T-helper 1 cell (primary cell): Measurements from ENCODE around the gene TMX4.
A peak's percentile ranks its signal among the peaks of the same experiment; 100 is the strongest.

Experiments
- DNase-seq, 5 donors: peaks; one replicate each; pipeline ENCODE4 v3.0.0-alpha.2; 2012 to 2020

Gene TMX4

DNA sequence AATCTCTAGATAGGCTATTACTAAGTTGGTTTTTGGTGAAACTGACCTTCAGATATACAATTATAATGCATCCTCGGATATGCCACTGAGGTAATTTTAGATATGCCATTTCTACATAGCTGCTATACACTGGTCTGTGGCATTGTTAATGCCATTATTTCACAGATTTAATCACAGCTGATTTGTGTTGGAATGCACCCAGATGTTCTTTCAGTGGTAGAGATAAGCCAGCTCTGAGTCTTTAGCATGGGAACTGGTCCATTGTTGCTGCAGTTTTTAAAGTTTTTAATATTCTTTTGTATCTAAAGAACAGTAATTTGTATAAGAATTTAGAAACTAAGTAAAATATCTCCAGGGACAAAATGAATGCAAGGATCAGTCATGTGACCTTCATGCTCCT is 6.8 kb downstream of the TMX4 start:
- DNase-seq = no peak

DNA sequence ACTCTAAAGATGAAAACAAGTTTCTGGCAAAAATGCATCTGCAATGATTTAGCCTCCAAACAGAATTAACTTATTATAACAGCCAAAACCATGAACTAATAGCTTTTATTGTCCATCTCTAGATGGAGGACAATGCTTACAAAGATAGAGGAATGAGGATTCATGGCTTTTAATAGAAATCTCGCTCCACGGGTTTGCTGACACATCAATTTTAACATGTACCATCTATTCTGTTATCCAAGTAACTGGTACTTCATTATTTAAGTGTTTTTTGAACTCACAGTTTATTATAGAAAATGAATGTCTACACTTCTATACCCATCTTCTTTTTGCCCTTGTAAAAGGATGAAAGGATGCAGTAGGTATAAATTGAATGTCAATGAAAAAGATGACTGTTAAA is 10.8 kb downstream of the TMX4 start:
- no peak for DNase-seq

DNA sequence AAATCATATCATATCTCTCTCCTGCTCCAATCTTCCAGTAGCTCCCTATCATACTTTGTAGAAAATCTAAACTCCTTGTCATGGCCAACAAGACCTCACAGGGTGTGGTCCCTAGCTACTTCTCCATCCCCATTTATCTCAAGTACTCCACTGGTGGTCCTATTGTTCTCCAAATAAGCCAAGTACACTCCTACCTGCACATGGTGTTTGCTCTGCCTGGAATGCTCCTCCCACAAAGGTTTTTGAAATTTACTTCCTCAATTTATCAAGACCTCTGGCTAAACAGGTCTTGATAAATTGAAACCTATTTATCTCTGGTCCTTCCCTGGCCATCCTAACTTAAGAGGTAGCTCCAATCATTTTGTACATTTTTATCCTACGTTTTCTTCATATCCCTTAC is 12.1 kb downstream of the TMX4 start:
- DNase-seq = no peak

DNA sequence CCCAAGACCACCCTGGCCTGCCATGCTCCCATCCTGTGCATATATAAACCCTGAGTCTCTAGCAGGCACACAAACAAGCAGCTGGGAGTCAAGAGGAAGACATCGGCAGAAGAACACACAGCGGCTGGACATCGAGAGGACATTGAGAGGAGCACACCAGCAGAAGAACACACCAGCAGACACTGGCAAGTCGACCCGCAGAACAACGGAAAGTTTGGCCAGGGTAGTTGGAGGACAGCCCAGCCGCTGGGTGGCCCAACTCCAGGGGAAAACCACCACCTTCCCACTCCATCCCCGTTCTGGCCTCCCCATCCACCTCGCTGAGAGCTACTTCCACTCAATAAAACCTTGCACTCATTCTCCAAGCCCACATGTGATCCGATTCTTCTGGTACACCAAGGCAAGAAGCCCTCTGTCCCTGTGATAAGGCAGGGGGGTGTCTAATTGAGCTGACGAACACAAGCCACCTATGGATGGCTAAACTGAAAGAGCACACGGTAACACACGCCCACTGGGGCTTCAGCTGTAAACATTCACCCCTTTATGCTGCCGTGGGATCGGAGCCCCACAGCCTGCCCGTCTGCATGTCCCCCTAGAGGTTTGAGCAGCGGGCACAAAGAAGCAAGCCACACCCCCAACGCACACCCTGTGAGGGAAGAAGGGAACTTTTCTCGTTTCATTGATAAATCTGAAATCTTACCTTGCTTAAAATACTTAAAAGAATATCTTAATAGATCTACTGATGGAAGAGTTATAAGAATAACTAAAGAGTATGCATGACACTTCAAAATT is 13.8 kb downstream of the TMX4 start:
- DNase-seq = no peak

DNA sequence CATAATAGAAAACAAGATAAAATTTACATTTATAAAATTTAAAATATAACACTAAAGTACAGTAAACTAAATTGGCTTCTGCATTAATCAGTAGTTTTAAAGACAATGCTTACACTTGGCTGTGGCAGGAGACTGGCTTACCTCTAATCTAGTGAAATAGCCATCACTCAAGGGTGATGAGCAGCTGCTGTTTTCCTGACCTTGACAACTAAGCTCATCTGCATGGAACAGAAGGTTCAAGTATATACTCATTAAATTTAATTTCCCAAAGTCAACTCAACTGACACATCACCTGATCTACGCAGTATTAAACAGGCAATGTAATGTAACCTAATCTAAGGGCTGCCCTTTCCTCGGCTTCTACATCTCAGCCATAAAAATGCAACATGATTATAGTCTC is 14.5 kb downstream of the TMX4 start:
- no peak for DNase-seq

DNA sequence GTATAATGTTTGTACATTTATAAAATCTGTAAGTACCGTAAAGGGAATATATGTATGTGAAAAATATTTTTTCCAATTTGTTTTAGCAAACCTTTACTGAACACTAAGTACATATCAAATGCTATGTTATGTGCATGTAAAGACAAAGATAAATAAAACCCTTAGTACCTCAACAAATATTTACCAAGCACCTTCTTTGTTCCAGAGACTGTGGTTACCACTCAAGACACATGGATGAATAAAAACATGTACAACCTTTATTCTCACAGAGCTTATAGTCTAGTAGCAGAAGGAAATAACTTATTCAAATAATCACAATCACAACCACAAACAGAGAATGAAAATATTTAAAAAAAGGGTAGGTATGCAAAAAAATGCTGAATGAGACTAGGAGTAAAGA is 17.5 kb downstream of the TMX4 start:
- no peak for DNase-seq

DNA sequence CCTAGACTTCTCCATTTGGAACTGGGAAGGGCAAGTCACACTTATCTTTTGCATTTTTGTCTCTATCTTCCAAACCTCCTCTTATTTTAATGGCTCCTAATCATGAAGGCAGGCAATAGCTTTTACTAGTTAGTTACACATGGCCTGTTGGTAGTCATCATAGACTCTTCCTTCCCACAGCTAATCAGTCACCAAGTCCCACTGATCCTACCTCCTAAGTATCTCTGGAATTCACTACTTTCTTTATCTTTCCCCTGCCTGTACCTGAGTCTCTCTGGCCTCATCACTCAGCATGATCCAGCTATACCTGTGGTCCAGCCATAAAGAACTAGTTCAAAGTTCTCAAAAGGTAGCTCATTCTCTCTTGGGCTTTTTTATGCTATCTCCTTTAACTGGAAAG is 18.8 kb downstream of the TMX4 start:
- no peak for DNase-seq

DNA sequence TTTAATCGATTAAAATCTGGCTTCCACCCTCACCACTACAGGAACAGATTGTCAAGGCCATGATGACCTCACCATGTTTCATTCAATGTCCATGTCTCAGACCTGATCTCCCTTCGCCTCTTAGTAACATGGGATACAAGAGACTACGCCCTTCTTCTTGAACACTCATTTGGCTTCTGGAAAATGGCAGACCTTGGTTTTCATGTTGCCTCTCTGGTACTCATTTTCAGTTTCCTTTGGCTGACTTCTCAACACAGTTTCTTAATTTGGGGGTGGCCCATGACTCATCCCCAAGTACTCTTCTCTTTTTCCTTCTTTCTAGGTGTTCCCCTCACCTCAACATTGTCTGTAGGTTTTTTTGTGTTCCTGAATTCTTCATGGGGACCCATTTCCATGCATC is 22.7 kb downstream of the TMX4 start:
- no peak for DNase-seq

DNA sequence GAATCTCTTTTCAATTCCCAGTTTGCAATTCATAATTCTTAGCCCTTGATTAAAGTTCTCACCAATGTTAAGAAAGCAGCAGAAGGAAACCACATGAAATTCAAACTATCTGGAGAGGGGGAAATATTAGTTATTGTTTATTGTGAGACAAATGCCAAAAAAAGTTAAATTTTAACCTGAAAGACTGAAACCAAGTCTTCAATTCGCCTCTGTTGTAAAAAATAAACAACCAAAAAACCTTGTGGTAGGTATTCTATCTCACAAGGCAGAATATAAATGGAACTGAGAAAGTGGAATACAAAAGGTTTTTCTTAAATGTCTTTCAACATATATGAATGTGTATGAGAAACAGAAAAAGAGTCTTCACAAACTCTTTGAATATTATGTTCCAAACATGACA is 24.8 kb downstream of the TMX4 start:
- no peak for DNase-seq

DNA sequence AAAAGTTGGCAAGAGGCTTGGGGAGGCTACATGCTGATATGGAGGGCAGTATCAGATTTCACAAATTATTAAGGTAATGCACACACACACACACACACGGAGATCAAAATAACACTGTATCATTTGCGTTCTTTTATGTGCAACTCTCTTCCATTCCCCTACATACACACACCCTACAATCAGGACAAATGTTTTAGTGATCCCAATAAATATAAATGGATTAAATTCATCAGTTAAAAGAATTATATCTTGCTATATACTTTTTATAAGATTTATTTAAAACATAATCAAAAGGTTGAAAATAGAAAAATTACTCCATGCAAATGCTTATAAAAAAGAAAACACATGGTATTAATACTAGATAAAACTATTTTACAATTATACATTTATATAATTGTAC is 25.9 kb downstream of the TMX4 start:
- no peak for DNase-seq

DNA sequence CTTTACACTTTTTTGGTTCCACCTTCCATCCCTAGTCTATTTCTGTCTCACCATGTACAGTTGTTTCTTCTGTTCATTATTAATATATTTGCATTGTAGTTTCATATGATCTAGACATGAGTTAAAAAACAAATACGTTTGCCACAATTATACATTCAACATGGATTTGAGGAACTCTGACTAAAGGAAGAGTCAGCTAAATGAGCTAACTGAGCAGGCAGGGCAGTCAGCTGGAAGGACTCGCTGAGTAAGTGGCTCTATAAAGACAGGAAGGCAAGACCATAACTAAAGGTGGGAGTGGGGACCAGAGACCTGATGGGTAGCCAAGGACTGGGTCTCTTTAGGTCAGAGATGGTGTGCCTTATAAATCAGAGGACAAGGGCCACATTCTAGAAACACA is 26.3 kb downstream of the TMX4 start:
- DNase-seq = no peak

DNA sequence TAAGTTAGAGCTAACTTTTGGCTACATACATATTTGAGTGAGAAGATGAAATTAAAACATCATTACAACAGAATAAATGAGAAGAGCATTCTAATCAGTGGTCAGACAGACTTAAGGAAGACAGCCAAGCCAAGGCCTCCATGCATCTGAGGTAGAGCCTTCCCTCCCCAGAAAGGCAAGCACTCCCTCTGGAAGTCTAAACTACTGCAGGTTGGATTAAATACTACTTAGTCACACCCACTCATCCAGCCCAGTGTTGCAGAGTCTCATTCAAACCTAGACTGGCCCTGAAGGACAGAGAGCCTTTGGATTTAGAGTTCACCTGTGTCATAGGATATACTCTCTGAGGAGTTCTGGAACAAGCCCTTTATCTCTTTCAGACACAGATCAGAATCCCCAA is 29.2 kb downstream of the TMX4 start:
- no peak for DNase-seq

DNA sequence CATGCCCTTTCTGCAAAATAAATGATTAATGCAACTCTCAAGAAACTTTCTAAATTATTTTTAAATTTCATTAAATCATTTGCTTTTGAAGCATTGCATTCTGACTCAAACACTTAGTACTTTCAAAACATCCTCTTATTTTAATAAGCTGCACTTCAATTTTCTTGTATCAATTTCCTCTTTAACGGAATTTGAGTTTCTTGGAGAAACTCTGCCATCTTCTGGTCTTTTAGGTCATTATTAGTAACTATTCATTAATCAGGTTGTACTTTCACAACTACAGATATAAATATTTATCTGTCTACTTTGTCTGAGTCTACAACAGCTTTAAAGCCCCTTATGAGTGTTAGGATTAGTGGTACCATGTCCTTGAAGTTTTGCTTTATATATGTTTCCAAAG is 30.2 kb downstream of the TMX4 start:
- no peak for DNase-seq

DNA sequence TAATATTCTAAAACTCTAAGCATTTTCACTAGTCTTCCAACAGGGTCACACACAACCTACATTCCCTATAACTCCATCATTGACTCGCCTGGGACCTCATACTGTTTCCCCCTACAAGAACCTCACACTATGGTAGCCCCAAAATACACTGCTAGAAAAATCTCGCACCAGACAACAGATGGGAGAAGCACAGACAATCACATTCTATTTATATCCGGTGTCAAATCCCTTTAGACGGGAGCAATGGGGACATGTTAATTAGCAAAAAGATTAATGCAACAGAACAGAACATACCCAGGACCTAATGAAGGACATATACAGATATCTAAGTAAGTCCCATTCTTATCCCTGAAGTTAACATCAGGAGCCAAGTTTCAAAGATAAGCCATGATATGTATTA is 33.6 kb downstream of the TMX4 start:
- DNase-seq = no peak

DNA sequence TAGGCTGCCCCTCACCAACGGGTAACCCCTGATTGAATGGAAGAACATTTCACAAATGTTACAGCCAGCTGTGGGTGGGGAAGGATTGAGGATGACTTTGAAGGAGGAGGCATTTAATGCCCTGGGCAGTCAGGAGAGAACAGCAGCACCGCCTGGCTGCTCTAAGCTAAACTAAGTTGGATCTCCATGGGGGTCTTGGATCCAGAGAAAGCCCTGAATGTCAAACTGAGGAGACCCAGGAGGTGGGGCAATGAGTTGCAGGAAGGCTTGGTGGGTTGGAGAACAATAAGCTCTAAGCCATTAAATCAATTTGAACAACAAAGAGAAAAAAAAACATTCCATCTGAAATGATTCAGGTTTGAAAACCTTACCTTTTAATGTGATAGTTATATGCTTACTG is 35.4 kb downstream of the TMX4 start:
- no peak for DNase-seq

DNA sequence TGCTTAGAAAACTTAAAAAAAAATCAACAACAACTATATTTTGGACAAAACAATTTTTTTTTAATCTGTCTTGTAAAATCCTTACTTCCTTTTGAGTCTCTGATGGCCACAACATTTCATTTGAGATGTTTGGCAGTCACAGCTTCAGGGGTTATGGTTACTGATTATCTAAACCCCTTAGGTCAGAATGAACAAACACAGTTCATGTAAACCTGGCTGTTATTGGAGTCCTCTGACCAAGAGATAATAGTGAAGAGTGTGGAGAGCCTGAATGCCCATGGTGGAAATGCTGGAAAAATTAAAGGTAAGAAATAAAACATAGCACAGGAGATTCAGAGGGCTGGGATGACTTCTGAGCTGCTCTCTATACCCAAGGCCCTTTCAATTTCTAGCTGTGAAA is 38.2 kb downstream of the TMX4 start:
- no peak for DNase-seq

DNA sequence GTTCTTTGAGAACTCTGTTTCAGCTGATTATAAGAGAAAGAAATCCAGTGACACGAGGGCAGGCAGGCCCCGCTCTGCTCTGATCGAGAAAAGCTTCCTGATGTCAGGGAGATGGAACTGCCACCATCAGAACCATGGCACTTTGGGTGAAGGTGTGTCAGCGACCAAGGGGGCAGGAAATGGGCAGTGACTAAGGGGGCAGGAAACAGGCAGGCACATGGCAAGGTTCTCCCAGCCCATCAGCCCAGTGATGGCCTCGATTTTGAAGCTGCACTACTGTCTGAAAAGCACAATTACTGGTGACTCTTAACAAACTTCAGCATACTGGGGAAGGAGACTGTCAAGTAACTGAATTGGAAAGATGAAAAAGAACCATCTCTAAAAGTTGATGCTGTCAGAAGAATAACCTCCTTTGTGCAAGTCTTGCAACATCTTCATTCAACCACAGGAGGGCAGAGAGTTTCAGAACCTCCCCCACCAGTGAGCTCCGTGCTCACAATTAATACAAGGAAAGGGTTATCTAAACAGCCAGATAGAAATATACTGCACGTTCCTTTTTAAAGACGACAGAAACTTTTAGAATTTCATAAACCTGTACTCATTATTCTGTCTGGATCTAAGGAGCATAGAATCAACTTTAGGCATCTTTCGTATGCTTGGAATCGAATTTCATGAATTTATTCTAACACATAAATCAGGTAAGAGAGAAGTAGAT is 39.1 kb downstream of the TMX4 start:
- DNase-seq = peak in 1 of 5 donors; percentile 24

DNA sequence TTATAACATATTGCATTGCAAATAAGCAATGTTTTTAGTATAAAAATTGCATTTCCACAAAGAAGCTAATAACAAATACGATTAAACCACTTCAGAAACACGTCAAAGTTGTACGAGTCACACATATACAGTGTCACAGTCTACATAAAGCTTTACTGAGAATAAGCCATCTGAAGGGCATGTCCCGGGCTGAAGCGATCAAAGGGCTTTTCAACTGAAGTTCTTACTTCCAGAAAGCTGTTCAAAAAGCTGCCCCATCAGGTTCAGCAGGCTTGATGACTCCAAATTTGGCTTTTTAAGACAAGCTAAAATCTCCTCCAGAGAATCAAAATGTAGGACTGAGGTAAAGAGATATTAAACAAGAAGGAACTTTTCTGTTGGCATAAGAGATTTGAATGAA is 41.9 kb downstream of the TMX4 start:
- DNase-seq = no peak

DNA sequence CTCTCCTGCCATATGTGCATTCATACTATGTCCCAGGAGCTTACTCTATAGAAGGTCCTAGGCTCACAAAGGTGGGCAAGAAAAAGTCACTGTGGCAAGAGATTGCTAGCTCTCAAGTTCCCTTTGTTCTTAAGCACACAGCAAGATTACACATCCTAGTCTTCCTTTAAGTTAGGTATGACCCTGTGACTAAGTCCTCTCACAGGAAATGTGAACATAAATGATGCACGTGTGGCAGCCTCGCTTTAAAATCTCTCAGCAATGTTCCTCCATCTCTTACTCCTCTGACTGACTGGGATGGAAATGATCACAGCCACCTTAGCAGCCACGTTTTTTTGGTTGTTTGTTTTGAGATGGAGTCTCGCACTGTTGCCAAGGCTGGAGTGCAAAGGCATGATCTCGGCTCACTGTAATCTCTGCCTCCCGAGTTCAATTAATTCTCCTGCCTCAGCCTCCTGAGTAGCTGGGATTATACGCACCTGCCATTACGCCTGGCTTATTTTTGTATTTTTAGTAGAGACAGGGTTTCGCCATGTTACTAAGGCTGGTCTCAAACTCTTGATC is 43.6 kb downstream of the TMX4 start:
- no peak for DNase-seq

DNA sequence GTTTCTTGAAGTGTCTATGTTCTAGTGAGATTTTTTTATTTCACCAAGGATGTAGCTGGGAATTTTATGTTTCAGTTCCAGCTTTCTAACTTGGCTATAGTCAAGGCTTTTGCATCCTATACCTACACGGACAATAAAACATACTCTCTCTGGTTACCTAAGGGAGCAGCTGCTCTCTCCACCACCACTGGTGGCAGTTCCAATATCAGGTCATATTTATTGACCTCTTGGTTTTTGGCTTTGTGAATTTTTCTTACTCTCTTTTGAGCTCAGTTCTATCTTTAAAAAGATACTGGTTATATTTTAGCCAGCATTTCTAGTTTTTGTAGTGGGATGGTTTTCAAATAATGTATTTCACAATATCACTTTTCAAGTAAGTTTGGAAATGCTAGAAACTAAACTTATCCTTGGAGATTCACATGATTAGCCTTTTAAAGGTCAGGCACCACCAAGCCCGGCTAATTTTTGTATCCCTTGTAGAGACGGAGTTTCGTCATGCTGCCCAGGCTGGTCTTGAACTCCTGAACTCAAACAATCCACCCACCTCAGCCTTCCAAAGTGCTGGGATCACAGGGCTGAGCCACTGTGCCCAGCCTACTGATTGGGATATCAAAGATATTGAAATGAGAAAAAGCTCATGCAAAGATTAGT is 44.7 kb downstream of the TMX4 start:
- DNase-seq = no peak

DNA sequence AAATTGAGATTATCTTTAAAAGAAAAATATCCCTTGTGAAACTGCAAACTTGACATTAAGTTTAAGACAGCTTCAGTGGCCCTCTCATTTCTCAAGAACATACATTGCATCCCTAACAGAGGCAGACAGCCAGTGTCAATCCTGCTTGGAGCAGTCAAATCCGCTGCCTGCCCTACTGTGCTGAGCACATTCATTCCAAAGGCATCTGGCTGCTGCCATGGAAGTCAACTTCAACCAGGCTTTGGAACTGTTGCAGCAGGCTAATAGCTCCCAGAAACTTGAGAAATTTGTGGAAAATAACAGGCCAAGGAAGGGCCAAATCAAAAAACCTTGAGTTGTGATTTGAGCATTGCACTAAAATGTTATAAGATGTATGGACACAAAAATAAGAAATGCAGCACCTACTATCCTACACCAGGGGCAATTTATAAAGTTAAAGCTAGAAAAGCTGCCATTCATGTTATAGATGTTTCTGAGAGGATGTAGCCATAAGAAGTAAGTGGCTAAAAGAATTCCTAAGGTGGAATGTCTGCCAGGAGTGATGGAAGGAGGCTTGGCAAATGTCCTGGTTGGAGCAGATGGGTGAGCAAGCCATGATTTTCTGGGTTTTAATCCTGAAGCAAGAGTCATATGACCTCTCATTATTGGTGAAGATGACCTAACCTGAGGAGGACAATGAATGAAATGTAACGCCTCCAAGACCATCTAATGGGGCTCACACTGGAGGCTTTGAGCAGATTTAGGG is 47.9 kb downstream of the TMX4 start:
- no peak for DNase-seq

DNA sequence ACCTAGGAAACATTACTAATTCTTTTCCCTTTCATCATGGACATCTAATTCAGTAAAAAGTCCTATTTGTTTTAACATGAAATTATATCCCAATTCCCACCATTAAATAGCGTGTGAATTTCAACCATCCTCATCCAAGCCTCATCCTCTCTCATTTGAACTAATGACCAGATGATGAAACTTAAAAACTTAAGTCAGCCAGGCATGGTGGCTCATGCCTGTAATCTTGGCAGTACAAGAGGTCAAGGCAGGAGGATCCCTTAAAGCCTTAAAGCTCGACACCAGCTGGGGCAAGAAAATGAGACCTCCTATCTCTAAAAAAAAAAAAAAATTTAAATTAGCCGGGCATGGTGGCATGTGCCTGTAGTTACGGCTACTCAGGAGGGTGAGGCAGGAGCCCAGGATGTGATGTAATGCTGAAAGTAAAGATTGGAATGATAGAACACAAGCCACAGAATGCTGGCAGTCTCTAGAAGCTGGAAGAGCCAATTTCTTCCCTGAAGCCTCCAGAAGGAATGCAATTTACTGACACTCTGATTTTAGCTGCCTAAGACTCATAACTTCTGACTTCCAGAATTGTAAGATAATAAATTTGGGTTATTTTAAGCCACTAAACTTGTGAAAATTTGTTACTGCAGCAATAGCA is 52.2 kb downstream of the TMX4 start:
- no peak for DNase-seq

DNA sequence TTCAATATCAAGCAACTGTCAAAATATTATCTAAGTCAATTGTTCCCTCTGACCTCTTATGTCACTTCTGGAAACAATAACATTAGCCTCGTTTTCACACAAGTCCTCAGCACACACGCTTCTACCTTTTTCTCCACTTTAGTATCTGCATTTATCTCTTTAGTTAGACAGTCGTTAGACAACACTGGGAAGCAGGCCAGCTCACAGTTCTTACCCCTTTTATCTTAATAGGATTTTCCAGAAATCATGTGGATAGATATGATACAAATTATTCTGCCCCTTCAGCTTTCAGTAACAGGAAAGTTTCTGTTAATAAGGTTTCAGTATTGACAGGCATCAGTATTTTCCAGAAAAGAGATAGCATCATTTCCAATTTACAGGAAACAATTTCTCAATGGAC is 53.4 kb downstream of the TMX4 start:
- no peak for DNase-seq
